Measurements from ENCODE around the gene NIM1K.

DNA sequence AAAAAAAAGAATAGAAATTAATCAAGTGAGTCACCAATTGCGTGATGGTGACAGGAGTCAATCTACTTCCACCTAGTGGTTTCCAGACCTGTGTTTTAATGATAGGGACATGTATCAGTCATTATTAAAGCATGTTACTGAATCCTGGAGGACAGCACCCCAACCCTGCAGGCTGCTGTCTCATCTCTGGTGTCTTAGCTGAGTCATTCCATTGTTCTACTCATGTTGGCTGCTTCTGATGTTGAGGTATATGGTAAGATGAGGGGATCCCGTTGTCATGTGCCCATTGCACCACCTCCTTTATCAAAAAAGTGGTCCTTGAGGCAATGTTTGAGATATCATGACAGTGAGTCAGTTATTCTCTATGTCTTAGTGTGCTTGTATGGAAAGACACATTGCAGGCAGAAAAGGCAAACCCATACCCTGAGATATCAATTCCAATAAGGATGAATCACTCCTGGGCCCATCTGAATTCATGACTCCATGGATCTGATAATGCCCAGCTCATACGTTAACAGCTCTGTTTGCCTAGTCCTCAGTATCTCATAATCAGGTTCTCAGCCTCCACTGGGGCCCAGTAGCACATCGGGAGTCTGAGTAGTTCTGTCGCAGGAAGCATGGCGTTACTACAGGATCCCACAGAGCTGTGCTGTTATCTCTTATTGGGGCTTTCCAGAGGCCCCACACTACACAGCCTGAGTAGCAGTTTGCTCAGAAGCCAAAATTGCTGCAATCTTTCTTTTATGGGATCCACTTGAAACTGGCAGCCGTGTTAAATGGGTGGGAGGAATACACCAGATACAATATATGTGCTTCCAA lies 90.0 kb downstream of the NIM1K start:
- TF ChIP-seq, protein P1, sequence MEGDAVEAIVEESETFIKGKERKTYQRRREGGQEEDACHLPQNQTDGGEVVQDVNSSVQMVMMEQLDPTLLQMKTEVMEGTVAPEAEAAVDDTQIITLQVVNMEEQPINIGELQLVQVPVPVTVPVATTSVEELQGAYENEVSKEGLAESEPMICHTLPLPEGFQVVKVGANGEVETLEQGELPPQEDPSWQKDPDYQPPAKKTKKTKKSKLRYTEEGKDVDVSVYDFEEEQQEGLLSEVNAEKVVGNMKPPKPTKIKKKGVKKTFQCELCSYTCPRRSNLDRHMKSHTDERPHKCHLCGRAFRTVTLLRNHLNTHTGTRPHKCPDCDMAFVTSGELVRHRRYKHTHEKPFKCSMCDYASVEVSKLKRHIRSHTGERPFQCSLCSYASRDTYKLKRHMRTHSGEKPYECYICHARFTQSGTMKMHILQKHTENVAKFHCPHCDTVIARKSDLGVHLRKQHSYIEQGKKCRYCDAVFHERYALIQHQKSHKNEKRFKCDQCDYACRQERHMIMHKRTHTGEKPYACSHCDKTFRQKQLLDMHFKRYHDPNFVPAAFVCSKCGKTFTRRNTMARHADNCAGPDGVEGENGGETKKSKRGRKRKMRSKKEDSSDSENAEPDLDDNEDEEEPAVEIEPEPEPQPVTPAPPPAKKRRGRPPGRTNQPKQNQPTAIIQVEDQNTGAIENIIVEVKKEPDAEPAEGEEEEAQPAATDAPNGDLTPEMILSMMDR (conservative IDR thresholded peaks at IDR 0.05; ENCODE audit: low read depth, low read length): no peak
- TF ChIP-seq RAD21 (IDR thresholded peaks at IDR 0.05; ENCODE audit: low read length) (no peak), MAFK (IDR thresholded peaks at IDR 0.05; ENCODE audit: low read depth, low read length) (no peak), POLR2A (IDR thresholded peaks at IDR 0.05; ENCODE audit: low read depth, low read length) (no peak), BHLHE40 (IDR thresholded peaks at IDR 0.05; ENCODE audit: low read depth, low read length) (no peak), SMC3 (IDR thresholded peaks at IDR 0.05; ENCODE audit: low read depth, low read length) (no peak)
- TF ChIP-seq, protein P2, sequence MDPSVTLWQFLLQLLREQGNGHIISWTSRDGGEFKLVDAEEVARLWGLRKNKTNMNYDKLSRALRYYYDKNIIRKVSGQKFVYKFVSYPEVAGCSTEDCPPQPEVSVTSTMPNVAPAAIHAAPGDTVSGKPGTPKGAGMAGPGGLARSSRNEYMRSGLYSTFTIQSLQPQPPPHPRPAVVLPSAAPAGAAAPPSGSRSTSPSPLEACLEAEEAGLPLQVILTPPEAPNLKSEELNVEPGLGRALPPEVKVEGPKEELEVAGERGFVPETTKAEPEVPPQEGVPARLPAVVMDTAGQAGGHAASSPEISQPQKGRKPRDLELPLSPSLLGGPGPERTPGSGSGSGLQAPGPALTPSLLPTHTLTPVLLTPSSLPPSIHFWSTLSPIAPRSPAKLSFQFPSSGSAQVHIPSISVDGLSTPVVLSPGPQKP (IDR thresholded peaks at IDR 0.05; ENCODE audit: borderline replicate concordance, low read depth, low read length): no peak
- TF ChIP-seq, protein P3, sequence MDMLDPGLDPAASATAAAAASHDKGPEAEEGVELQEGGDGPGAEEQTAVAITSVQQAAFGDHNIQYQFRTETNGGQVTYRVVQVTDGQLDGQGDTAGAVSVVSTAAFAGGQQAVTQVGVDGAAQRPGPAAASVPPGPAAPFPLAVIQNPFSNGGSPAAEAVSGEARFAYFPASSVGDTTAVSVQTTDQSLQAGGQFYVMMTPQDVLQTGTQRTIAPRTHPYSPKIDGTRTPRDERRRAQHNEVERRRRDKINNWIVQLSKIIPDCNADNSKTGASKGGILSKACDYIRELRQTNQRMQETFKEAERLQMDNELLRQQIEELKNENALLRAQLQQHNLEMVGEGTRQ (IDR thresholded peaks at IDR 0.05; ENCODE audit: low read depth, low read length): no peak

Data from IMR-90 (cell line).